Retinal pigment epithelial cell (primary cell): ENCODE measurements around the gene DNAJA2.

Experiments used
- DNase-seq: peaks from one replicate; pipeline ENCODE4 v3.0.0-alpha.2; 2010; ENCODE audit warnings: low read depth
- H3K4me3 ChIP-seq: 2 replicates; pipeline ENCODE4 v1.5.1; 2011; ENCODE audit warnings: mild to moderate bottlenecking, low read length, control low read depth, moderate library complexity
- TF ChIP-seq, protein P1 (sequence below): conservative IDR thresholded peaks from 2 replicates; pipeline ENCODE4 v1.5.1; 2011; ENCODE audit warnings: low read depth, low read length, control low read depth, inconsistent platforms

The DNAJA2 gene

DNA sequence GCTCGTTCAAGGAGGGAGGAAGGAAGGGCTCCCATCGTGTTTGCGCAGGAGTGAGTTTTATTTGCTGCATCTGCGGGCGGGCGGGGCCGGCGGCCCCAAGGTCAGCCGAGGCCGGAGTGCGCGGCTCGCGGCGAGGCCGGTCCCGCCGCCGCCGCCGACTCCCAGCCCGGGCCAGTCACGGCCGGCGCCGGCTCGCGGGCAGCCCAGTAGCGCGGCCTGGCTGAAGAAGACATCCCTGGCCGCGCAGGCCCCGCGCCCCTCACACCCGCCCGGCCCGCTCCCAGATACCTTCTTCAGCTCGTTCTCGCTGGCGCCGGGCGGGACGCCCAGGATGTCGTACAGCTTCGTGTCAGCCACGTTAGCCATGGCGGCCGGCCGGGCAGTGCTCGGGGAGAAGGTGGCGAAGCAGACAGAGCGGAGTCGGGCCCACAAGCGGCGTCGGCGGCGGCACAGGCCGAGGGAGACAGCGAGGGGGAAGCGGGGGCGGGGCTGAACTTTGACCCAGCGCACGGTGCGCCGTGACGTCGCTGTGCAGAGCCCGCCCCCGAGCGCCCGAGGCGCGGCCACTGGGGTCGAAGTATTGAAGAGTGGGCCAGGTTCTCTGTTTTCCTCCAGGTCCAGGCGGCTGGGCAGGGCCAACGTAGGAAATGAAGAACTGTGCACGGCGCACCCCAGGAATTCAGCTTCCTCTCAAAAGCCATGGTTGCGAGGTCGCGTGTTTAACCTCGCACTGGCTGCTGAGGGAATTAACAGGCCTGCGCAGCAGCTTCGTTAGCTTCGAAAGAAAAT lies at the start of gene DNAJA2:
Gene DNAJA2, minus strand, starts transcription at position 468 of the 789 bp plus-strand sequence. Its CDS starts 102 bp downstream, at position 366.
- DNase-seq, result peak; percentile 70
- peak within 1 kb of the TSS; percentile 89 for H3K4me3 ChIP-seq
- TF ChIP-seq, protein P1, sequence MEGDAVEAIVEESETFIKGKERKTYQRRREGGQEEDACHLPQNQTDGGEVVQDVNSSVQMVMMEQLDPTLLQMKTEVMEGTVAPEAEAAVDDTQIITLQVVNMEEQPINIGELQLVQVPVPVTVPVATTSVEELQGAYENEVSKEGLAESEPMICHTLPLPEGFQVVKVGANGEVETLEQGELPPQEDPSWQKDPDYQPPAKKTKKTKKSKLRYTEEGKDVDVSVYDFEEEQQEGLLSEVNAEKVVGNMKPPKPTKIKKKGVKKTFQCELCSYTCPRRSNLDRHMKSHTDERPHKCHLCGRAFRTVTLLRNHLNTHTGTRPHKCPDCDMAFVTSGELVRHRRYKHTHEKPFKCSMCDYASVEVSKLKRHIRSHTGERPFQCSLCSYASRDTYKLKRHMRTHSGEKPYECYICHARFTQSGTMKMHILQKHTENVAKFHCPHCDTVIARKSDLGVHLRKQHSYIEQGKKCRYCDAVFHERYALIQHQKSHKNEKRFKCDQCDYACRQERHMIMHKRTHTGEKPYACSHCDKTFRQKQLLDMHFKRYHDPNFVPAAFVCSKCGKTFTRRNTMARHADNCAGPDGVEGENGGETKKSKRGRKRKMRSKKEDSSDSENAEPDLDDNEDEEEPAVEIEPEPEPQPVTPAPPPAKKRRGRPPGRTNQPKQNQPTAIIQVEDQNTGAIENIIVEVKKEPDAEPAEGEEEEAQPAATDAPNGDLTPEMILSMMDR, result no peak

- no peak for DNase-seq
- no peak overlapping the region for H3K4me3 ChIP-seq
- TF ChIP-seq, protein P1, result peak; percentile 49
These were observed 46.1 kb upstream of the DNAJA2 start for GRCh38 chr16:47019568-47019967.

GRCh38 chr16:47018223-47018891 lies 44.9 kb upstream of the DNAJA2 start:
- DNase-seq, result no peak
- no peak overlapping the region for H3K4me3 ChIP-seq
- TF ChIP-seq, protein P1, result peak; percentile 65

- no peak overlapping the region for H3K4me3 ChIP-seq
- DNase-seq, result no peak
- TF ChIP-seq, protein P1, result no peak
These were observed 44.2 kb upstream of the DNAJA2 start for GRCh38 chr16:47017636-47018035.

- TF ChIP-seq, protein P1, result no peak
- no peak for DNase-seq
- no peak overlapping the region for H3K4me3 ChIP-seq
These were observed 43.2 kb upstream of the DNAJA2 start for GRCh38 chr16:47016700-47017133.

GRCh38 chr16:47013910-47014309 lies 40.4 kb upstream of the DNAJA2 start:
- TF ChIP-seq, protein P1, result no peak
- H3K4me3 ChIP-seq, result no peak overlapping the region
- no peak for DNase-seq
